Cortex of kidney (tissue), 1 donor: ENCODE measurements around the gene NEK4.

ENCODE experiments used
- DNase-seq: peaks from one replicate; lab custom pipeline; 2025; lab: John Stamatoyannopoulos, UW

Gene NEK4

GRCh38 chr3:52792961-52793695 lies 22.4 kb upstream of the NEK4 start:
- no peak for DNase-seq

GRCh38 chr3:52792413-52792812 lies 21.7 kb upstream of the NEK4 start:
- DNase-seq: no peak

GRCh38 chr3:52791928-52792327 lies 21.2 kb upstream of the NEK4 start:
- no peak for DNase-seq

- DNase-seq: no peak
Observed at GRCh38 chr3:52791366-52791765, 20.6 kb upstream of the NEK4 start.

- DNase-seq: no peak
Observed at GRCh38 chr3:52790741-52791140, 20.0 kb upstream of the NEK4 start.

GRCh38 chr3:52790337-52790736 lies 19.6 kb upstream of the NEK4 start:
- DNase-seq: no peak

GRCh38 chr3:52789746-52790040 lies 19.0 kb upstream of the NEK4 start:
- DNase-seq: no peak

- no peak for DNase-seq
Observed at GRCh38 chr3:52788890-52789745, 18.4 kb upstream of the NEK4 start.

GRCh38 chr3:52787672-52788625 lies 17.2 kb upstream of the NEK4 start:
- DNase-seq: no peak

GRCh38 chr3:52787246-52787645 lies 16.5 kb upstream of the NEK4 start:
- DNase-seq: no peak

- DNase-seq: no peak
Observed at GRCh38 chr3:52786330-52787215, 15.8 kb upstream of the NEK4 start.

- DNase-seq: no peak
Observed at GRCh38 chr3:52784931-52785590, 14.3 kb upstream of the NEK4 start.

- DNase-seq: no peak
Observed at GRCh38 chr3:52784021-52784621, 13.4 kb upstream of the NEK4 start.

GRCh38 chr3:52783211-52783555 lies 12.4 kb upstream of the NEK4 start:
- no peak for DNase-seq

- no peak for DNase-seq
Observed at GRCh38 chr3:52782412-52783210, 11.9 kb upstream of the NEK4 start.

- DNase-seq: no peak
Observed at GRCh38 chr3:52781741-52782140, 11.0 kb upstream of the NEK4 start.

GRCh38 chr3:52779837-52780585 lies 9.3 kb upstream of the NEK4 start:
- no peak for DNase-seq

GRCh38 chr3:52779011-52779836 lies 8.5 kb upstream of the NEK4 start:
- no peak for DNase-seq
